ENCODE data around the gene SHC3.

GRCh38 chr9:89083626-89084025, 95.0 kb downstream of the SHC3 start:
- TF ChIP-seq CTCF (conservative IDR thresholded peaks at IDR 0.05 in 1 of 2, IDR thresholded peaks at IDR 0.05 in 1 of 2; ENCODE audit: extremely low read depth in 1 of 2, insufficient read depth in 1 of 2, low read depth in 1 of 2, low read length in 2 of 2): no peak
- TF ChIP-seq EZH2 (IDR thresholded peaks at IDR 0.05; ENCODE audit: borderline replicate concordance, low read length): no peak

Data from mammary epithelial cell (primary cell).